ENCODE results near the gene NCDN. TPM values are rescaled to one million over a fixed set of nuclear protein-coding genes. Genes with fewer than 3 reads are reported as not detected.

NCDN gene
- total RNA-seq, 4 donors from 2014 or later = 10.1 to 13.7 (median 12.1) TPM

DNA sequence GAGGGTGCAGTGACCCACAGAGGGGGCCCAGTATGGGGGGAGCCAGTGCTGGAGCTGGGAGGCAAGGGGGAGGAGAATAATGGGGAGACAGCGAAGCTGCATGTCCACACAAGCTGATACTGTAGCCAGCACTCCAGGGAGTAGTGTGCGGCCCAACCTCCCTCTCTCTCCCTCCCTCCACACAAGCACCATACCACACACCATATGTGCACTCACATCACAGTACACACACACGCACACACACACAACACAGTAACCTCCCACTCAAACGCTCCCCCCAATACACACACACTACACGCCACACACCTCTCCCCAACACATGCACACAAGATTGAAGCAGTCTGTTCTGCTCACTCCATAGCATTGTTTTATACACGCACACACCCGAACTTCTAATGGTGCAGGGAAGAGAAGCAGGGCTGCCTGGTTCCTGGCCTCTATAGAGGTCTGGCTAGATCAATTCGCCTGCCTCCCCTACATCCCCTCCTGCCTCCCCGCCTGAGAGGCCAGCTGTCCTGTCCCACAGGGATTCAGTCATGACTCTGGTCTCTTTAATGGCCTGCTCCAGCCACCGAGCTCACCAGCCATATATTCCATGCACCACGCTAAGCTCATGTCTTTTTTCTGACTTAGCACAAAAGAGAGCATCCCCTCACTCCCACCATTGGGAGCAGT, 3.8 kb downstream of the NCDN start:
- H3K4me3 ChIP-seq = peak overlapping the region in 2 of 4 donors; percentile 13 to 42
- H3K4me1 ChIP-seq = peaks cover 19 to 56% (median 23%) of the 10 kb centered on the region in 3 donors
- H3K27ac ChIP-seq = peak overlapping the region in 1 of 4 donors; percentile 0
- H3K36me3 ChIP-seq = peaks cover 0 to 43% (median 0%) of the 10 kb centered on the region in 3 donors
- WGBS, 2 donors = 57 to 66% methylated on average over 8 to 11 of the region's 11 CpGs
- no peak for DNase-seq
- H3K9me3 ChIP-seq = no peaks in the 10 kb centered on the region
- TF ChIP-seq, protein P1, sequence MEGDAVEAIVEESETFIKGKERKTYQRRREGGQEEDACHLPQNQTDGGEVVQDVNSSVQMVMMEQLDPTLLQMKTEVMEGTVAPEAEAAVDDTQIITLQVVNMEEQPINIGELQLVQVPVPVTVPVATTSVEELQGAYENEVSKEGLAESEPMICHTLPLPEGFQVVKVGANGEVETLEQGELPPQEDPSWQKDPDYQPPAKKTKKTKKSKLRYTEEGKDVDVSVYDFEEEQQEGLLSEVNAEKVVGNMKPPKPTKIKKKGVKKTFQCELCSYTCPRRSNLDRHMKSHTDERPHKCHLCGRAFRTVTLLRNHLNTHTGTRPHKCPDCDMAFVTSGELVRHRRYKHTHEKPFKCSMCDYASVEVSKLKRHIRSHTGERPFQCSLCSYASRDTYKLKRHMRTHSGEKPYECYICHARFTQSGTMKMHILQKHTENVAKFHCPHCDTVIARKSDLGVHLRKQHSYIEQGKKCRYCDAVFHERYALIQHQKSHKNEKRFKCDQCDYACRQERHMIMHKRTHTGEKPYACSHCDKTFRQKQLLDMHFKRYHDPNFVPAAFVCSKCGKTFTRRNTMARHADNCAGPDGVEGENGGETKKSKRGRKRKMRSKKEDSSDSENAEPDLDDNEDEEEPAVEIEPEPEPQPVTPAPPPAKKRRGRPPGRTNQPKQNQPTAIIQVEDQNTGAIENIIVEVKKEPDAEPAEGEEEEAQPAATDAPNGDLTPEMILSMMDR (IDR thresholded peaks at IDR 0.05) = no peak
- no peak for TF ChIP-seq POLR2A (IDR thresholded peaks at IDR 0.05)
- no peaks in the 10 kb centered on the region for H3K27me3 ChIP-seq
- intact Hi-C loops (cut with DNase I) = loop anchor here (5.0 to 10.0 kb wide), 2 partner anchors 73 to 109 kb away; no protein-coding TSS in a partner anchor

DNA sequence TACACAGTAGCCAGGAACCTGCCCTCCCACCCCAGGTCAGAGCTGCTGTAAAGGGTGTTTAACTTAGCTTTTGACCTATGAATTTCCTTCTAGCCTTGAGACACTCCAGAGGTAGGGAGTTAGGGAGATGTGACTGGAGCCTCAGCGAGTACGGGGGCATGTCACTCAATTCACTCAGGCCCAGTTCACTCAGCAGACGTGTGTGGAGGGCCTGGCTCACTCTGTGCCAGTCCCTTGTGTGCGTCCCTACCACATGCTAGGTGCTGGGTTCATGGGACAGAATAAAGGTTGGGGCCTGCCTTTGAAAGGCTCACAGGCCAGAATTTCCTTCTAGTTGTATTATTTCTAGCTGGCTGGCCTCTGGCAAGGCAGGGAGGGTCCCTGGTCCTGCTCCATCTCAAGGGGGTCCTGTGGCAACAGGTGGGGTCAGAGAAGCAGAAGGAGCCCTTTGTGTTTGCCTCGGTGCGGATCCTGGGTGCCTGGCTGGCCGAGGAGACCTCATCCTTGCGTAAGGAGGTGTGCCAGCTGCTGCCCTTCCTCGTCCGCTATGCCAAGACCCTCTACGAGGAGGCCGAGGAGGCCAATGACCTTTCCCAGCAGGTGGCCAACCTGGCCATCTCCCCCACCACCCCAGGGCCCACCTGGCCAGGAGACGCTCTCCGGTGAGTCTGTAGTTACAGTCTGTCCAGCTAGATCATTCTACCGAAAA, 4.5 kb downstream of the NCDN start:
- WGBS, 2 donors = 92% methylated on average over 5 of the region's 15 CpGs; no CpG with 5 or more reads in 1 of the 2 donors
- no peak overlapping the region for H3K4me3 ChIP-seq
- TF ChIP-seq POLR2A (IDR thresholded peaks at IDR 0.05) = no peak
- TF ChIP-seq, protein P1 (IDR thresholded peaks at IDR 0.05) = no peak
- H3K9me3 ChIP-seq = no peaks in the 10 kb centered on the region
- no peaks in the 10 kb centered on the region for H3K27me3 ChIP-seq
- DNase-seq = no peak
- intact Hi-C loops (cut with DNase I) = loop anchor here (5.0 to 10.0 kb wide), 2 partner anchors 73 to 110 kb away; no protein-coding TSS in a partner anchor
- peaks cover 18 to 51% (median 19%) of the 10 kb centered on the region in 3 donors for H3K4me1 ChIP-seq
- peaks cover 0 to 50% (median 0%) of the 10 kb centered on the region in 3 donors for H3K36me3 ChIP-seq
- H3K27ac ChIP-seq = no peak overlapping the region

DNA sequence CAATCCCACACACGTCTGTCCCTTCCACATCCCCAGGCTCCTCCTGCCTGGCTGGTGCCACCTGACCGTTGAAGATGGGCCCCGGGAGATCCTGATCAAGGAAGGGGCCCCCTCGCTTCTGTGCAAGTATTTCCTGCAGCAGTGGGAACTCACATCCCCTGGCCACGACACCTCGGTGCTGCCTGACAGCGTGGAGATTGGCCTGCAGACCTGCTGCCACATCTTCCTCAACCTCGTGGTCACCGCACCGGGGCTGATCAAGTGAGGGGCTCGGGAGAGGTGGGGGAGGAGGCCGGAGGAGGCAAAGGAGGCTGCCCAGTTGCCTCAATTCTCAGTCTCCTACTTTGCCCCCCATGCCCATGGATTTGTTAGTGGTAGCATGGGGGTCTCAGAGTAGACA, 5.6 kb downstream of the NCDN start:
- no peak overlapping the region for H3K27ac ChIP-seq
- H3K36me3 ChIP-seq = peaks cover 0 to 50% (median 0%) of the 10 kb centered on the region in 3 donors
- 75 to 80% methylated on average over 2 to 6 of the region's 12 CpGs for WGBS, 2 donors
- no peak for DNase-seq
- TF ChIP-seq, protein P1 (IDR thresholded peaks at IDR 0.05) = no peak
- TF ChIP-seq POLR2A (IDR thresholded peaks at IDR 0.05) = no peak
- intact Hi-C loops (cut with DNase I) = loop anchor here (5.0 to 10.0 kb wide), 2 partner anchors 72 to 111 kb away; no protein-coding TSS in a partner anchor
- H3K9me3 ChIP-seq = no peaks in the 10 kb centered on the region
- no peak overlapping the region for H3K4me3 ChIP-seq
- peaks cover 0 to 3% (median 0%) of the 10 kb centered on the region in 4 donors for H3K27me3 ChIP-seq
- H3K4me1 ChIP-seq = peaks cover 16 to 47% (median 18%) of the 10 kb centered on the region in 3 donors

DNA sequence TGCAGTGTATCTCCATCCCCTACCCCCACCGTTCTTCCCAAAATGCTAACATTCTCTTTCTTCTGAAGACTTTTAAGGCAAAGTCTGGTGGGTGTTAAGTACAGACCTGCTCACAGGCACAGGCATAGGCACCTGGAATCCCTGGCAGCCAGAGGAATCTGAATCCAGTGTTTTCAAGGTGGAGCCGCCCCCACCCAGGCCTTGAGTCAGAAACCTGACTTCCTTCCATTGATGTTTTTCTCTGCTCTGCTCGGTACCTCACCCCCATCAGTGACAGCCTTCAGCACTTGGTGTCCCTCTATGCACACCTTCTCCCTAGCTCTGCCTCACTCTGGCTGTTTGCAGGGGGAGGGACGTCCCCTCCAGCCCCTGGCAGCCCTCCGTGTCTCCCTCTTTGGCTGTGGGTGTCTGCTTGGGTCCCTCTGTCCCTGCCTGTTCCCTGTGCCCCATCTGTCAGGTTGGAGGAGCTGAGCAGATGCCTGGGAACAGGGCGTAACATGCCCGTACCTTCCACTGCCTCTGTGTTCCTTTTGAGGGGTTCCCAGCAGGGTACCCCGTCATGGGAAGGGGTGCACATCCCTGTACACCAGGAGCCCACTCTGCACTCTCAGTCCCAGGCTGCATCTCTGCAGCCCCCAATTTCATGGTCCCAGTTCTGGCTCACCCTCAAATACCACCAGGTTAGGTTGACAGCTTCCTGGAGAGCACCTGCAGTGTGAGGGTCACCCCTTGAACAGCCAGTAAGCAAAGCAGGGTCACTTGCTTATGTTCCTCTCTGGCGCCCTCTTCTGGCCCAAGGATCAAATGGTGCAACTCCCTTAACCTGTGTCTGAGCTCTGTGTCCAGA, 6.7 kb downstream of the NCDN start:
- no peak for DNase-seq
- 54 to 63% methylated on average over 6 to 9 of the region's 9 CpGs for WGBS, 2 donors

More for the DNA sequence above, 6.7 kb downstream of the NCDN start:
- Histone ChIP-seq H3K36me3 (peaks cover 0 to 50% (median 0%) of the 10 kb centered on the region in 3 donors), H3K9me3 (no peaks in the 10 kb centered on the region), H3K4me3 (no peak overlapping the region), H3K27me3 (peaks cover 0 to 12% (median 0%) of the 10 kb centered on the region in 4 donors), H3K27ac (no peak overlapping the region), H3K4me1 (peaks cover 7 to 42% (median 12%) of the 10 kb centered on the region in 3 donors)
- intact Hi-C loops (cut with DNase I) = loop anchor here (5.0 to 10.0 kb wide), 2 partner anchors 71 to 112 kb away; no protein-coding TSS in a partner anchor
- TF ChIP-seq, protein P1 (IDR thresholded peaks at IDR 0.05) = peak; percentile 64 to 80 (median 72)
- no peak for TF ChIP-seq POLR2A (IDR thresholded peaks at IDR 0.05)
